NCI-H1694 treated with DMSO at 0.1 percent for 48 hours (cell line): ENCODE results near the gene SCAMP1.

Experiments
- DNase-seq: peaks from one replicate; lab custom pipeline; 2025; lab: John Stamatoyannopoulos, UW

SCAMP1 gene

DNA sequence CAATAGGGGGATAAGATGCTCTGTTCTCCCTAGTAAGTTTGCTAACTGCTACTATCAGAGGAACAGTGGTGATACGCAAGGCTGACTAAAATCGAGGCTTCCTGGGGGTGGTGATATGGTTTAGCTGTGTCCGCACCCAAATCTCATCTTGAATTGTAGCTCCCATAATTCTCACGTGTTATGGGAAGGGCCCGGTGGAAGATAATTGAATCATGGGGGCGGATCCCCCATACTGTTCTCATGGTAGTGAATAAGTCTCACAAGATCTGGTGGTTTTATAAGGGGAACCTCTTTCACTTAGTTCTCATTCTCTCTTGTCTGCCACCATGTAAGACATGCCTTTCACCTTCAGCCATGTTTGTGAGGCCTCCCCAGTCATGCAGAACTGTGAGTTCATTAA, 153.0 kb downstream of the SCAMP1 start:
- DNase-seq = no peak

DNA sequence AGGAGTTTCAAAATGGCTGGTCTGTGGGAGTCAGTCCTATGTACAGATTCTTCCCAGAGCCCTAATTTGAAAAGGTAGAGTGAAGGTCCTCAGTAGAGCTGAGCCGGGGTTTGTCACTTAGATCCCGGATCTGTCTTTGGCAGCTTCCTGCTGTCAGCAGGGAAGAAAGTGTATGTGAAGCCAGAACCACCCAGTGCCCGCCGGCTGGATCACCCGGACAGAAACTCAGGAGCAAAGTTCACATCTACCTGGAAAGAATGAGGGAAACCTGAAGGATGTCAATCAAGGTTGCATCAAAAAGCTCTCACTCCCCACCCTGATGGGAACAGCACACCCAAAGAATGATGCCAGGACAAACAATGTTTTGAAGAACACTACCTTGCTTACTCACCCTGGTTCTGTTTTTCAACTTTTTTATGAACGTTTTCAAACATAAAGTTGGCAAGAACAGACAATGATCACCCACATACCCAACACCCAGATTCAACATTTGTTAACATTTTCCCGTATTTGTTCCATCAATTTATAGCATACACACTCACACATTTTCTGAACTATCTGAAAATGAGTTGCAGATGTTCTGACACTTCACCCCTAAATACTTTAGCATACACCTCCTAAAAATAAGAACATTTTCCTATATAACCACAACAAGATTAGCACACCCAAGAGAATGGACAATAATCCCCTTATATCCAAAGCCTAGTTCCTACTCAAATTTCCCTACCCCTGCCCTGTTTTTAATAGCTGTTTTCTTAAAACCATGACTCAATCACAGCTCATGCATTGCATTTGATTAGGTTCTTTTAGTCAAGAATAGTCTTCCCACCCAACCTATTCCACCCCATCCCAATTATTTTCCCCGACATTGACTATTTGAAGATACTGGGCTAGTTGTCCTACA, 154.3 kb downstream of the SCAMP1 start:
- no peak for DNase-seq

DNA sequence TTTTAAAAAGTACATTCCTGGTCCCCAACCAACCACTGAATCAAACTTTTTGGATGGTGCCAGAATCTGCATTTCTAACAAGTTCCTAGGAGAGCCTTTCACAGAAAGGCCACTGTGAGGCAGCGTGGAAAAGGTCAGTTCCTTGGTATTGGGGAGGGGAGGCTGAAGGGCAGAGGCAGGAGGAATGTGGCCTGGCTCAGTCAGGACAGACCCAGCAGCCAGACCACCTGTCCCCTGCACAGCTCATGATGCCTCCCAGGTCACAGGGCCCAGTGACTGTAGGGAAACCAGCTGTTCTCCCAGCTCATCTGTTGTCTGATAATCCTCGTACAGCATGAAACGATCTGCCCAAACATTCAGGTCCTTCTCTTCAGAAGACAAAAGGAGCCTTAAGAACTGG, 155.3 kb downstream of the SCAMP1 start:
- DNase-seq = no peak

DNA sequence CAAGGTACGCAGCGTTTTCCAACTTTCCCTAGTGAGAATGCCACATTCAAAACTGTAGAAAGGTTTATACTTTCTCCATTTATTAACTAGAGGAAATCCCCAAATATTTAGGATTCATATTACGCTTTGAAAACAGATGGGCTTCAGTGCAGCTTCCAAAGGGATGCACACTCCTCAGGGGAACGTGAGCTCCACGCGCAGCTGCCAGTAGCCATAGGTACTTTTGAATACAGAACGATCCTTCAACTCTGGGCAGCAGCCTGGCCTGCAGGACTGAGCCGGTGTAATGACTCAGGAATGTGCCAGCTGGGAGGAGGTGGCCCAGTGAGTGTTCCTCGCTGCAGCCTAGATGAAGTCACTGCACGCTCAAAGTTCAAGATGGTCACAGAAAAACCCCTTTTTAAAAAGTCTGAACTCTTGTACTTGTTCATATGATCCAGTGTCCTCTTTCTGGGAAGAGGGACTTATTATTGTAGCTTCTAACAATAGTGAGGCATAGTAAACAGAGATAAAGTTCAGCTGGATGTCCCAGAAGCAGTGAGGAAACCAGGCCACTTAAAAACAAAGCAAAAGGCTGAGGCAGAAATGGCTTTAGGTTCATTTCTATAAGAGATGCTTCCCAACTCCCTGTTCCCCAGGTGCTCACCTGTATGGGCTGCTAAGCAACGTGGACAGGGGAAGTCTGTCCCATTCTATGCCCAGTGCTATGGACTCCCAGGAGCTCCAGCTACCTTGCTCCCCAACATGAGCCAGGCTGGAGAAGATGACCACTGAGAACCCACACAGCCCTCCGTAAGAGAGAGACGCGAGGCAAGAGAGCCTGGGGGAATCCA, 158.2 kb downstream of the SCAMP1 start:
- no peak for DNase-seq

DNA sequence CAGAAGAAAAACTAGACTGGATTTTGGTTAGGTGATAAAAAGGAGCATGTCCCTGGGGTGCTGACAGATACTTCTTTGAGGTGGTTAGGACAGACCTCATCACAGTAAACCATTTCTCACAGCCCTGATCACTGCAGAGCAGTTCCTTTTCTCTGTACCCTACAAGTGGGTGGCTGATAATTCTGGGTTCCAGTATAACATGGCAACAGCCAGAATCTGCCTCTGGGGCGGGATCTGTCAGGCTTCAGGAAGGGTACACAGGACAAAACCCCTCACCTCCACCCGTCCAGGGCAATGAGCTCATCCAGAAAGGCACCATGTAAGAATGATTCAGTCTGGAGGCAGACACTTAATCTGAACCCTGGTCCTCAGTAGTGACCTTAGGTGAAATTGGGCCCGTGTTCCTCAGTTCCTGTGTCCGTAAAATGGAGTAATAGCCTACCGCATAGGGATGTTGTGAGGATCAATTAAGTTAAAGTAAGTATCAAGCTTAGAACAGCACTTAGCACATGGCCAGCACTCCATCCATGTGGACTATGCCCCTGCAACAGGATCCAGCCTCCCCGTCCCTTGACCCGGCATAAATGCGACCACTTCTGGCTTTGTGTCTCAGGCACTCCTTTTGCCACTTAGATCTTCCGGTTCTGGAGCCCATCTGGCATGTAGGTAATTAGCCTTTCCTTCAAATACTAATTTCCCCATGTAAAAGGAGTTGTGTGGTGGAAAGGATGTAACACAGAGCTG, 159.0 kb downstream of the SCAMP1 start:
- no peak for DNase-seq

DNA sequence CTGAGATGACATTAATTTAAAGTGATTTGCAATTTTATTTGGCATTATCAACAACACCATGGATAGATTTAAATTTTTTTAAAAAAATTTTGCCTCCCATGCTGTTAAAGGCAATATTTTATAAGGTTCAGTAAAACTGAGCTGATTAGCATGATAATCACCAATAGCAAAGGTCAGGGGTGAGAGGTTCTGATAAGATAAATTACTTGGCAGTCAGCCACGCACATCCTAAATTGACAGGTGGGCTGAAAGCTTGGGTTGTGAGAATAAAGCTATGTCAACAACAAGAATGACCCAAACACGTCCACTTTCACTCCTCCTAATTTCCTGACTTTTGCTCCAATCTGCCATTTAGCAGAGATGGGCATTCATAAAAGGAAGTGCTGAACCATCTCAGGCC, 161.0 kb downstream of the SCAMP1 start:
- DNase-seq = no peak

DNA sequence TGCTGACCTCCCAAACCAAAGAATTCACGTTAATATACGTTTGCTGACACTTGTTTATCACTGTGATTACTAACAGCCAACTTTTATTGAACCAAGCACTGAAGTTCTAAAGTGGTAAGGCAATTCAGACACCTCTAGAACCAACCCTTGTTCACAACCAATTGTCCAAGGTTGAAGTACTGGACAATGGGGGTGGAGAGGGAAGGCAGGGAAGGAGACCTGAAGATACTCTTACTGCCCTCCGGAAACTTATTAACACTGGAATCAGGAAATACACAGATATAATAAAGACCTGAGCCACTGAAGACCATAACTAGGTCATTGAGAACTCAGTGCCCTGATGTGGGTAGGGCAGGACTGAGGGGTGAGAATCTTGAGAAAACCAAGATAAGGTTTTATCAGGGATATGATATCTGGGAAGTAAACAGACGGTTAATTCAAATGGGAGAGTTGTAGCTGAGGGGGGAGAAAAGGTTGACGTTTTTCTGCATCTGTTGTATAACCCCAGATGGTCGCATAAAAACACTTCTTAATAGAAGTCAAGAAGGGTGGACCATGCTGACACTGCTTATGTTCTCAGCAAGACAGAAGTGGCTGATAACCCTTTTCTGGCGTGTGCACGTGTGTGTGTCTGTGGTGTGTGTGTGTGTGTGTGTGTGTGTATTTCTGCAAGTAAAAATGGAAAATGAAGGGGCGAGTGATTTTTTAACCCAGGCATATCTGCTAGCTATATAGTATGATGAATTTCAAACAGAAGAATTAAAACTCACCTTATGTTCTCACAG, 162.3 kb downstream of the SCAMP1 start:
- no peak for DNase-seq

DNA sequence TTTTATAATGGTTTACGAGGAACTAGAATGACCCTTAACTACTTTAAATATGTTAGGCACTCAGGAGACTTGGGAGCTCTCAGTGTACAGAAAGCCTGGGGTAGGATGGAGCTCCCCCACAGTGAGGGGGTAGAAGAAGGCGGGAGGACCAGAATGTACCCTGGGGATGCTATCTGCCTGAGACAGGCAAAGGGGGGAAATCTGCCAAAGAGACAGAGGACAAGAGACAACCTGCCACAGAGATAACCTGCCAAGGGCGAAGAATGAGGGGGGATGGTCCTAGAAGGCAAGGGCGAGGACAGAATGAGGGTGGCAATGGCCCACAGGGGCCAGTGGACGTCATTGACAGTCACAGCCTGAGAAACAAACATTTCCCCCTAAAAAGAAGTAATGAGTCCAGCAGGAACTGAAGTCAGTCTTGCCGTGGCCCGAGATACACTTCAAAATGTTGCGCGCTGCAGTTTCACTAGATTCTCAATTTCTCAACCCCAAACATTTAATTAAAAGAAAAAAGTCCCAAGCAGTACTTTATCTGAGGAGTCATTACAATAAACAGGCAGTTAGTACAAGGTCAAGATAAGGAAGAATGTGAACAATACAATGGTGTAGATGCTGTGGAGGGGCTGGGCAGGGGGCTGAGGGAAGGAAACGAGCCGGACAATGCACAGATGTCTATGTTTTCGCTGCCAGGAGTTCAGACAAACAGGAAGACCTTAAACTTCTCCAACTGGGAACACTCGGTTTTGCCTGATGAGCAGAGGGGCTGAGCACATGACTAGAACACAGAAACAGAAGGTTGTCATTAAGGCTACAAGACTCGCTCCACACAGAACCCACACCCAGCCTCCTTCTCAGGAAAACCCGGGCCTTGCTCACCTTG, 163.1 kb downstream of the SCAMP1 start:
- no peak for DNase-seq

DNA sequence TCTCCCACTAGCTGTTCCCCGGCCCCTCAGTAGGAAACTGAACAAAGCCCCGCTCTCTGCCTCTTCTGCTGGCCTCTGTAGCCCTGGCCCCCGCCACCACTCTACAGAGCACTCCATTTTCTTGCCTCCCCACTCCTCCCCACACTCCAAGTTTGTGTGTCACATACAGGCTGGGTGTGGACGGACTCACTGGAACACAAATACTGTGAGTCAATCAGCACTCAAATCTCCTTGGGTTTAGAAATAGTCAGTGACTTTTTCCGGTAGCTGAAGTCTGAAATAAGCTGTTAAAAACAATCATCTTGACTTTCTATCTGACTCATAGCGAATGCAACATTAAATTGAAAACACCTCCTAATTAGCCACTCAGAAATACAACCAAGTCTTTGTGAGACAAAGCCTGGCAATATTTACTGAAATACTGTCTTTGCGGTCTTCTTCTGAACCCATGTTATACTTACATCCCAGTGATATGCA, 165.7 kb downstream of the SCAMP1 start:
- DNase-seq = no peak

DNA sequence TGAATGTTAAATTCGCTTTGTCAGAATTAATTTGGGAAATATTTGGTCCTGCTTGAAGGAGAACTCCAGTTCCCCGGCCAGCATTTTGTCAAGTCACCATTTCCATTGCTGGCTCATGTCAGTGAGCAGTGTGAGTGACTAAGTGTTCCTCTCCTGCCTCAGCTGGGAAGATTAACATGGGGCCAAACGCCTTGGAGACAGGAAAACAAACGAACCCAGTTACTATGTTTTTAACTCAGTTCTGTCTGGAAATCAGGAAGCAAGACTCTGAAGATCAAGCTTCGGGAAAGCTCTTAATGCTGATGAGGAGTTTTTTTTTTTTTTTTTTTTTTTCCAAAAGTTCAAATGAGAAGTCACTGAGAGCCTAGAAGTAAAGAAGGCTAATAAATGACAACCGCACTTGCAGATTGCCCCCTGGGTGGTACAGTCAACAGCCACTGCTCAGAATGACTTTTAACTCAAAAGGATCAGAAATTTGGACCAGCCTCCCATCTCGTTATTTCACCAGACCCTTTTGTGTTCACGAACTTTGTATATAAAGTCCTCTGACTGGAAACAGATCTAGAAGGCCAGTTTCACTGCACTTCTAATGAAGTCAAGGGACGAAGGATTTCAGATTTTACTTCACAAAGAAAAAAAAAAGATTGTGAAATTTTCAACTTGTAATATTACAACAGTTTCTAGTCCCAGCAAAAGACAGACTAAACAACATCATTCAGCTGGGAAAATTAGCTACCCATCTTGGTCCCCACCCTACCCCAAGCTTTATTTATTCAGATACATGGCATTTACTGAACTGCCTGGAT, 166.8 kb downstream of the SCAMP1 start:
- no peak for DNase-seq

DNA sequence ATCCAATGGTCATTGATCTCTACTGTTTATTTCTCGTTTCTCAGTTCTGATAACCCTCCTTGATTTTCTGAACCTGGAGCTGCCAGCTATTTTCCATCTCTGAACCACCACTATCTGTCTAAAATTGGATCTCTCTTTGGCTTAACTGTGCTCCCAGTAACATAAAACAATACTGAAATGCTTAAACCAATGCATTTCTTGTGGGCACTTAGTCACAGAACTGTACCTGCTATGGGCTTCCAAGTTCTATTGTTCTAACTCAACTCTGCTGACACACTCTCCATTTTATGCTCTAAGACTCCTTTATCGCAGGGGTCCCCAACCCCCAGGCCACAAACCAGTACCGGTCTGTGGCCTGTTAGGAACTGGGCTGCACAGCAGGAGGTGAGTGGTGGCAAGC, 167.5 kb downstream of the SCAMP1 start:
- no peak for DNase-seq
